ENCODE measurements around the gene AMIGO2.
"Not testable (repeated sequence)": the region's sequence is repeated elsewhere in the genome, so short reads cannot be mapped to it uniquely, and the experiment has no call there.

AMIGO2 gene

GRCh38 chr12:47067771-47068431 is 11.9 kb downstream of the AMIGO2 start:
- DNase-seq (ENCODE audit: low read depth), result no peak
- no peak for TF ChIP-seq CTCF (IDR thresholded peaks at IDR 0.05; ENCODE audit: low read length, missing control alignments)
- no peak overlapping the region for H3K4me3 ChIP-seq (replicated peaks; ENCODE audit: low read depth, low read length)

GRCh38 chr12:47067176-47067575 is 12.6 kb downstream of the AMIGO2 start:
- no peak for TF ChIP-seq CTCF (IDR thresholded peaks at IDR 0.05; ENCODE audit: low read length, missing control alignments)
- no peak overlapping the region for H3K4me3 ChIP-seq (replicated peaks; ENCODE audit: low read depth, low read length)
- no peak for DNase-seq (ENCODE audit: low read depth)

- DNase-seq (ENCODE audit: low read depth), result peak; percentile 64
- no peak overlapping the region for H3K4me3 ChIP-seq (replicated peaks; ENCODE audit: low read depth, low read length)
- TF ChIP-seq CTCF (IDR thresholded peaks at IDR 0.05; ENCODE audit: low read length, missing control alignments), result no peak
These were observed 13.3 kb downstream of the AMIGO2 start for GRCh38 chr12:47066278-47067025.

- no peak for TF ChIP-seq CTCF (IDR thresholded peaks at IDR 0.05; ENCODE audit: low read length, missing control alignments)
- no peak for DNase-seq (ENCODE audit: low read depth)
- H3K4me3 ChIP-seq (replicated peaks; ENCODE audit: low read depth, low read length), result no peak overlapping the region
These were observed 14.2 kb downstream of the AMIGO2 start for GRCh38 chr12:47065546-47065945.

GRCh38 chr12:47058640-47059039 is 21.1 kb downstream of the AMIGO2 start:
- H3K4me3 ChIP-seq (replicated peaks; ENCODE audit: low read depth, low read length); DNase-seq (ENCODE audit: low read depth): not testable (repeated sequence)

- not testable (repeated sequence) for DNase-seq (ENCODE audit: low read depth); H3K4me3 ChIP-seq (replicated peaks; ENCODE audit: low read depth, low read length)
These were observed 22.8 kb downstream of the AMIGO2 start for GRCh38 chr12:47056944-47057343.

GRCh38 chr12:47055856-47056255 is 23.9 kb downstream of the AMIGO2 start:
- H3K4me3 ChIP-seq (replicated peaks; ENCODE audit: low read depth, low read length), result not testable (repeated sequence)
- DNase-seq (ENCODE audit: low read depth), result peak; percentile 73

GRCh38 chr12:47054659-47055058 is 25.1 kb downstream of the AMIGO2 start:
- no peak overlapping the region for H3K4me3 ChIP-seq (replicated peaks; ENCODE audit: low read depth, low read length)
- TF ChIP-seq CTCF (IDR thresholded peaks at IDR 0.05; ENCODE audit: low read length, missing control alignments), result no peak
- DNase-seq (ENCODE audit: low read depth), result no peak
